ENCODE results near the gene HTR7. TPM values are rescaled to one million over a fixed set of nuclear protein-coding genes. Genes with fewer than 3 reads are reported as not detected.

Gene HTR7
- 0.27 and 0.47 TPM in 2 replicates for total RNA-seq

GRCh38 chr10:90857635-90858460, at the start of gene HTR7:
Gene HTR7 (minus strand): TSS chr10:90858039. CDS start chr10:90857671, 368 bp downstream.

GRCh38 chr10:90871766-90872647, 14.2 kb upstream of the HTR7 start, which contains the start of gene RPP30:
Gene RPP30 (plus strand): TSS chr10:90871974. CDS start chr10:90871987, 13 bp downstream.

Other genes starting within 250 kb of the HTR7 start
- 31.3 and 41.5 TPM in 2 replicates for gene RPP30, start 13.9 kb upstream of the HTR7 start, total RNA-seq
- 667 and 960 TPM in 2 replicates for gene ANKRD1, start 63.0 kb upstream of the HTR7 start, total RNA-seq

Measured in endothelial cell of coronary artery (primary cell).